Activated CD8-positive, alpha-beta memory T cell treated with anti-CD3 and anti-CD28 coated beads, Interleukin-2, amount 50 U/mL, for 1 hour (primary cell): Measurements from ENCODE around the gene TRH.
"Not testable (repeated sequence)": the region's sequence is repeated elsewhere in the genome, so short reads cannot be mapped to it uniquely, and the experiment has no call there.

Experiments used
- DNase-seq: peaks from one replicate; pipeline ENCODE4 v3.0.0-alpha.2; 2020; ENCODE audit errors: extremely low read depth

Gene TRH

DNA sequence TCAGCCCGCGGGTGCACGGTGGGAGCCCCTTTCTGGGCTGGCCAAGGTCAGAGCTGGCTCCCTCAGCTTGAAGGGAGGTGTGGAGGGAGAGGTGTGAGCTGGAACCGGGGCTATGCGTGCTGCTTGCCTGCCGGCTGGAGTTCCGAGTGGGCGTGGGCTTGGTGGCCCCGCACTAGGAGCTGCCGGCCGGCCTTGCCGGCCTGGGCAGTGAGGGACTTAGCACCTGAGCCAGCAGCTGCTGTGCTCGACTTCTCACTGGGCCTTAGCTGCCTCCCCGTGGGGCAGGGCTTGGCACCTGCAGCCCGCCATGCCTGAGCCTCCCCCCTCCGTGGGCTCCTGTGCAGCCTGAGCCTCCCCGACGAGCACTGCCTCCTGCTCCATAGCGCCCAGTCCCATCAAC is 36.0 kb downstream of the TRH start:
- DNase-seq: no peak

DNA sequence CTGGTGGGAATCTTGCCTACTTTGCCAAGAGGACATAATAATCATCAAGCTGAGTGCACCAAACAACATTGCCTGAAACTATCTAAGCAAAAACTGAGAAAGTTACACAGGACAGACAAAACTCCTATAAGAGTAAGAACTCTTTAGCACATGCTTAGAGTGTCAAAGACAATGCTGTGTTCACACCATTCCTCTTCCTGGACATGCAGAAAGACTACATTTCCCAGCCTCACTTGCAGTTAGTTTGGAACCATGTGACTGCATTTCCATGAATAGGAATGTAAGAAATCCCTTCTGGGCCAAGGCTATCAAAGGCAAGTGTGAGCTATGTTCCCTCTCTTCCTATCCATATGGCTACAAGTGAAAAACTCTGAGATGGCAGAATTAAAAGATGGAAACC is 37.6 kb downstream of the TRH start:
- DNase-seq: not testable (repeated sequence)

DNA sequence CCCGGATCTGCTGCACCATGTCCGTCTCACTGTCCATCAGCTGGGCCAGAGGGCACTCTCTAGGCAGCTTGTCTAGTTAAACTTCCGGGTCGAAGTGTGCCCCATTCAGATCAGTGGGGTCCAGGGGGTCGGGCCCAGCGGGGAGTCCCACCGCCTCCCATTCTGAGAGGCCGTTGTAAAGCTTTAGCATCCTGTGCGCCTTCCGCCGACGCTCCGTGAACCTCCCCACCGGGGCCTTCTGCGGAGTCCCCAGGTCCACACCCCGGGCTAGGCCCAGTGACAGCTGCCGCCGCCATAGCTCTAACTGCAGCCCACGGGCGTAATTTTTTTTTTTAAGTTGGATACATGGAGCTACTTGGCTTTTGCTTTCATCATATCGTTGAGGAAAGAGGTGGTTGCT is 38.7 kb downstream of the TRH start:
- DNase-seq: not testable (repeated sequence)

DNA sequence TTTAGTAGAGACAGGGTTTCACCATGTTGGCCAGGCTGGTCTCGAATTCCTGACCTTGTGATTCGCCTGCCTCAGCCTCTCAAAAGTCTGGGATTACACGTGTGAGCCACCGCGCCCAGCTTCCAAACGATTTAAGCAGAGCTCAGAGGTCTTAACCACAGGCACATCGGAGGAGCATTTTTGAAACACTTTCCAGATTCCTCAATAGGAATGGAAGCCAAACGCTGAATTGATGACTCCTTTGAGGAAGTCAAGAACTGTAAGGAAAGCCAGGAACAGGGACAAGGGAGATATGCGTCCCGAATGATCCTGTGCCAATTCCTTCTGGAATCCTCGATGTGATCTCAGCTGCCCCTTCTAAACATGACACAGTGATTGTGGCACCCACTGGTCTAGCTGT is 40.0 kb downstream of the TRH start:
- DNase-seq: no peak

DNA sequence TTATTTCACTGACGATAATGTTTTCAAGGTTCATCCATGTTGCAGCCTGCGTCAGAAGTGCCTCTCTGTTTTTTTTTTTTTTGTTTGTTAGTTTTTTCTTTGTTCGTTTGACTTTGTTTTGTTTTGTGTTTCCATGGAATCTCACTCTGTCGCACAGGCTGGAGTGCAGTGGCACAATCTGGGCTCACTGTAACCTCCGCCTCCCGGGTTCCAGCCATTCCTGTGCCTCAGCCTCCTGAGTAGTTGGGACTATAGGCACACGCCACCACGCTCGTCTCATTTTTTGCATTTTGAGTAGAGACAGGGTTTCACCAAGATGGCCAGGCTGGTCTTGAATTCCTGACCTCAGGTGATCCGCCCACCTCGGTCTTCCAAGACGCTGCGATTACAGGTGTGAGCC is 43.1 kb downstream of the TRH start:
- not testable (repeated sequence) for DNase-seq

DNA sequence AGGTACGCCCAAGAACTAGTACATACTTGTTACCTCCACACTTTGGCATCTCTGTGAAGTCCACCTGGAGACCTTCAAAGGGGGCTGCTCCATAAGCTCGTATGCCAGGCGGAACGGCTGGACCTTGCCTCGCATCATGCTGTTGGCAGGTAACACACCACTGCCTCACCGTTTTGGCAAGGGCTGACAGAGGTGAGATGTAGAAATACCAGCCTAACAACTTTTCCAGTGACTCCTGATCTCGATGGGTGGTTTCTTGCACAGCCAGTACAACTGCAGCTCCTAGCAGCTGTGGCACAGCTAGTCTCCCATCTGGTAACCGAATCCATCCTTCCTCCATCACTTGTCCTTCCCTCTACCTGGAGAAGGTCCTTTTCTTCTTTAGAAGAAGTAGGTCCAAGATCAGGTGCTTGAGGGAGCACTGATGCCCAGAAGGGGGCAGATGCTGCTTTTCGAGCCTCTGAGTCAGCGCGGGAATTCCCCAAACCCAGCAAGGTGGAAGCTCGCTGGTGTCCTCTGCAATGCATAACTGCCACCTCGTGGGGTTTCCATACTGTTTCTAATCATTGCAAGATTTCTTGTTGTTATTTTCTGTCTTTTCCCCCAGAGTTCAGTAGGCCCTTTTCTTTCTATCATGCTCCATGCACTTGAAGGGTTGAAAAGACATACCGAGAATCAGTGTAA is 51.8 kb downstream of the TRH start:
- not testable (repeated sequence) for DNase-seq

DNA sequence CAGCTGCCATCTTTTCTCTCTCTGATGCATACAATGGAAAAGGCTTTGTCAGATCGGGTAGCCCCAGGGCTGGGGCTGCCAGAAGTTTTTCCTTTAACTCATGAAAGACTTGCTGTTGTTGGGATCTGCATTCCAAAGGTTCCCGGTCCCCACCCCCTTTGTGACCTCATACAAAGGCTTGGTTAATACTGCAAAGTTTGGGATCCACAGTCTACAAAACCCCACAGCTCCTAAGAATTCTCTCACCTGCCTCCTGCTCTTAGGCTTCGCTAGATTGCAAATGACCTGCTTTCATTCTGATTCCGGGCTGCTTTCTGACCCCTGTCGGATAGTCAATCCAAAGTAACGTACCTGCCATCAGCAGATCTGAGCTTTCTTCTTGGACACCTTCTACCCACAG is 52.9 kb downstream of the TRH start:
- DNase-seq: not testable (repeated sequence)
